Ishikawa (cell line): ENCODE measurements around the gene ZNF319.

Experiments
- CEBPB ChIP-seq: IDR thresholded peaks from 2 replicates; pipeline ENCODE4 v1.6.1; 2012
- CREB1 ChIP-seq: IDR thresholded peaks from 2 replicates; pipeline ENCODE4 v1.6.1; 2012; ENCODE audit warnings: low read depth
- EGR1 ChIP-seq: IDR thresholded peaks from 2 replicates; pipeline ENCODE4 v1.6.1; 2012
- EP300 ChIP-seq: IDR thresholded peaks from 2 replicates; pipeline ENCODE4 v1.6.1; 2012; ENCODE audit warnings: borderline replicate concordance
- FOXM1 ChIP-seq: IDR thresholded peaks from 2 replicates; pipeline ENCODE4 v1.6.1; 2012; ENCODE audit warnings: low read depth, borderline replicate concordance
- MAX ChIP-seq: IDR thresholded peaks from 2 replicates; pipeline ENCODE4 v1.6.1; 2012
- NFIC ChIP-seq: IDR thresholded peaks from 2 replicates; pipeline ENCODE4 v1.6.1; 2012
- RAD21 ChIP-seq: IDR thresholded peaks from 2 replicates; pipeline ENCODE4 v1.6.1; 2012; ENCODE audit warnings: low read depth
- REST ChIP-seq: IDR thresholded peaks from 2 replicates; pipeline ENCODE4 v1.6.1; 2012; ENCODE audit warnings: low read depth, mild to moderate bottlenecking
- TAF1 ChIP-seq: IDR thresholded peaks from 2 replicates; pipeline ENCODE4 v1.6.1; 2012; ENCODE audit warnings: low read depth, mild to moderate bottlenecking
- TCF12 ChIP-seq: IDR thresholded peaks from 2 replicates; pipeline ENCODE4 v1.6.1; 2012; ENCODE audit warnings: low read depth
- TEAD4 ChIP-seq: IDR thresholded peaks from 2 replicates; pipeline ENCODE4 v1.6.1; 2012
- USF1 ChIP-seq: IDR thresholded peaks from 2 replicates; pipeline ENCODE4 v1.6.1; 2012
- YY1 ChIP-seq: IDR thresholded peaks from 2 replicates; pipeline ENCODE4 v1.6.1; 2012; ENCODE audit warnings: low read depth
- ZBTB7A ChIP-seq: IDR thresholded peaks from 2 replicates; pipeline ENCODE4 v1.6.1; 2012; ENCODE audit warnings: low read depth

ZNF319 gene

GRCh38 chr16:58040496-58040846, 40.0 kb upstream of the ZNF319 start:
- no peak for TF ChIP-seq CEBPB
- TF ChIP-seq TEAD4 = no peak
- TF ChIP-seq NFIC = no peak
- TF ChIP-seq CREB1 = no peak
- no peak for TF ChIP-seq MAX
- TF ChIP-seq ZBTB7A = no peak
- no peak for TF ChIP-seq REST
- no peak for TF ChIP-seq EP300
- TF ChIP-seq TAF1 = no peak
- TF ChIP-seq EGR1 = no peak

GRCh38 chr16:58039829-58040495, 39.5 kb upstream of the ZNF319 start:
- TF ChIP-seq CEBPB (no peak), TCF12 (no peak), EP300 (no peak), ZBTB7A (no peak), FOXM1 (no peak), RAD21 (no peak), NFIC (no peak), EGR1 (no peak), MAX (no peak)

GRCh38 chr16:58038219-58038641, 37.8 kb upstream of the ZNF319 start:
- TF ChIP-seq CREB1 (no peak), TEAD4 (no peak)

GRCh38 chr16:58037365-58038057, 37.0 kb upstream of the ZNF319 start:
- no peak for TF ChIP-seq CEBPB
- no peak for TF ChIP-seq EGR1
- TF ChIP-seq NFIC = no peak
- TF ChIP-seq REST = no peak
- TF ChIP-seq EP300 = no peak
- TF ChIP-seq USF1 = no peak
- no peak for TF ChIP-seq RAD21
- TF ChIP-seq TAF1 = no peak
- no peak for TF ChIP-seq TCF12
- no peak for TF ChIP-seq CREB1
- no peak for TF ChIP-seq ZBTB7A
- TF ChIP-seq YY1 = no peak
- no peak for TF ChIP-seq MAX
- no peak for TF ChIP-seq TEAD4

- TF ChIP-seq YY1 = no peak
- no peak for TF ChIP-seq ZBTB7A
- TF ChIP-seq NFIC = no peak
- no peak for TF ChIP-seq CEBPB
- TF ChIP-seq TCF12 = no peak
- TF ChIP-seq FOXM1 = no peak
- no peak for TF ChIP-seq MAX
- TF ChIP-seq TEAD4 = no peak
- no peak for TF ChIP-seq REST
- no peak for TF ChIP-seq RAD21
- no peak for TF ChIP-seq TAF1
- TF ChIP-seq EP300 = no peak
- TF ChIP-seq EGR1 = no peak
- TF ChIP-seq USF1 = no peak
Observed at GRCh38 chr16:58036943-58037342, 36.5 kb upstream of the ZNF319 start.
